Activated naive CD4-positive, alpha-beta T cell treated with anti-CD3 and anti-CD28 coated beads, Interleukin-2, amount 50 U/mL, for 72 hours (primary cell): ENCODE data around the gene SNTB2. TPM values are rescaled to one million over a fixed set of nuclear protein-coding genes. Genes with fewer than 3 reads are reported as not detected.

ENCODE experiments used
- ATAC-seq, 2 donors: fragments of 150-1000 bp; cut with Tn5 transposase; 2 replicates each; pipeline ENCODE4 v1.10.0; 2021; ENCODE audit warnings: mild to moderate bottlenecking in 2 of 2, moderate library complexity in 2 of 2
- DNase-seq, 2 donors: peaks; one replicate each; pipeline ENCODE4 v3.0.0; 2021 to 2022; ENCODE audit warnings: low spot score in 2 of 2
- H3K27ac Mint-ChIP-seq, 2 donors: one replicate each; pipeline ENCODE4 v1.8.0; 2022; ENCODE audit warnings: mild to moderate bottlenecking in 2 of 2, mixed read lengths in 2 of 2
- H3K36me3 Mint-ChIP-seq, 2 donors: one replicate each; pipeline ENCODE4 v1.8.0; 2022; ENCODE audit warnings: mixed read lengths in 2 of 2
- H3K9me3 Mint-ChIP-seq, 2 donors: one replicate each; pipeline ENCODE4 v1.8.0; 2022; ENCODE audit warnings: mixed read lengths in 2 of 2
- total RNA-seq, 2 donors: library from RNA; stranded (reverse); gene quantifications; one replicate each; pipeline ENCODE4 v1.2.3, GENCODE V29; 2022

SNTB2 gene
- total RNA-seq, 2 donors from 2014 or later: 12.7 to 21.2 TPM

DNA sequence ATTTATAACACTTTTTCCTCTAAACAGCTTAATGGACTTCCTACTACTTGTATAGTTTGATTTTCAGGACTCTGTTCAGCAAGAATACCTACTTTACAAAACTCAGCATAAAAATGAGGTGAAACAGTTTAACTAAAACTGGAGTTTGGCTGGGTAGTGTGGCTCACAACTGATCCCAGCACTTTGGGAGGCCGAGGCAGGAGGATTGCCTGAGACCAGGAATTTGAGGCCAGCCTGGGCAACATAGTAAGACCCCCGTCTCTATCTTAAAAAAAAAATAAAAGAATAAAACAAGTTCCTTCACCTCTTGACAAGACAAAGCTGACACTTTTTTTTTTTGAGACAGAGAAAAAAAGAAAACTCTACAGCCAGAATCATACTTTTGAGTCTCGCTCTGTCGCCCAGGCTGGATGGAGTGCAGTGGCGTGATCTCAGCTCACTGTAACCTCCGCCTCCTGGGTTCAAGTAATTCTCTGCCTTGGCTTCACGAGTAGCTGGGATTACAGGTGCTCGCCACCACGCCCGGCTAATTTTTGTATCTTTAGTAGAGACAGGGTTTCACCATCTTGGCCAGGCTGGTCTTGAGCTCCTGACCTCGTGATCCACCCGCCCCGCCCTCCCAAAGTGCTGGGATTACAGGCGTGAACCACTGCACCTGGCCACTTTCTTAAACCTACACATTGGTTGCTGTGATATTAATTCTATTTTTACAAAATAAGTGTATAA is 140.8 kb downstream of the SNTB2 start:
- H3K9me3 Mint-ChIP-seq: no peaks in the 10 kb centered on the region
- no peak for DNase-seq
- no peak for ATAC-seq
- H3K27ac Mint-ChIP-seq: peak overlapping the region in 1 of 2 donors; percentile 54
- peaks cover 23 to 27% of the 10 kb centered on the region in 2 donors for H3K36me3 Mint-ChIP-seq

DNA sequence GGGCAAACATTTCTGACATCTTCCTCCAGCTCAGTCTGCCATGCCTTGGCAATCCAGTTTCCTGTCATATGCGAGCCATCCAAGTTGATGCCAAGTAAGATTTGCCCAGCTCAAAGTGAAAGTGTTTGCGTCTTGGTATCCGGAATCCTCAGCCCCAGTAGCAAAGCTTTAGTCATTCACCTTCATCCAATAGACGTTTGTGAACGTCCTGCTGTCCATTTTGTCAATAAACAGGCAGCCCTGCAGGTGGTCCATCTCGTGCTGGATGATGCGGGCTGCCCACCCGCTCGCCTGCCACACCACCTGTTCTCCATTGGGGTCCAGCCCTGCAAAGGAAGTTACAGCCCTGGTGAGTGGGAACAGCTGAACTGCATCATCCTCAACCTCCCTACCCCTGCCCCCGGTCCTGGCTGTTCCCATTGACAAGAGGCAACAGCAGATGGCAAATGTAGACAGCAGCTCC is 141.9 kb downstream of the SNTB2 start:
- ATAC-seq (no peak), DNase-seq (peak in 1 of 2 donors; percentile 35)
- no peaks in the 10 kb centered on the region for H3K9me3 Mint-ChIP-seq
- peak overlapping the region; percentile 79 to 89 for H3K27ac Mint-ChIP-seq
- H3K36me3 Mint-ChIP-seq: peaks cover 23 to 27% of the 10 kb centered on the region in 2 donors

DNA sequence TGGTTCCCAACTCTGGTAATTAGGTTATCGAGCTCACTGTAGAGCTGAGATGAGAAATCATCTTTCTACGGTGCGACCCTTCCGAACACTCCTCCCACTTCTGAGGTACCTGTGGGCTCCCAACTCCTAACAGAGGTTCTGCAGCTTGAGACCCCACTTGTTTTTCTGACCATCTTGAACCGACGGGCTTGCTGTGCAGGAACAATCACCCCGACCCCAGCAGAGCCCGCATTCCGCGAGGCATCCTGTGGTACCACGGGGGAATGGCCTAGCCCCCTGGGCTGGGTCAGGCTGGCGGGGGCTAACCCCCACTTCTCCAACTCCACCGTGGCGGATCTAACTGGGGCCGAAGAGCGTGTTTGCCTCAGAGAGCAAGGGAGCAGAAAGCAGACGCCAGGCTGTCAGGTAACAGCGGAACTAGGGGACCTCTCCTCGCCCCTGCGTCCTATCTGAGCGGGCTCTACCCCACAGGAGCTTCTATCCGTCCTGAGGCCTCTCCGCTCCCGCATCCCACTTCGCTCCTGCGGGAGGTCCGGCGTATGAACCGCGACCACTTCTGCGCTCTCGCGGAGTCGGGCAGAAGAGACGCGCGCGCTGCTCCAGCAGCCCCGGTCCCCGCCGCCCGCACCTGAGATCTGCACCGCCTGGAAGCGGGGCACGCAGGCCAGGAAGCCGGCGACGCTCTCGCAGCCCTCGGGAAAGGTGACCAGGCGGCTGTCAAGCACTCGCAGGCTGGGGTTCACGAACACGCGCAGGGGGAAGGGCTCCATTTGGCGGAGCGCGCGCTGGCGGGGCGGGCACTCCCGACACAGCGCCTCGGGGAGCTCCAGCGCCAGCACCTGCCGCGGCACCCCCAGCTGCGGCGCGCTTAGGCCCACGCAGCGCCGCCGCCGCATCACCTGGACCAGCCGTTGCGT is 142.7 kb downstream of the SNTB2 start:
- DNase-seq (peak in 1 of 2 donors; percentile 60), ATAC-seq (peak; percentile 53 to 58)
- peaks cover 23 to 28% of the 10 kb centered on the region in 2 donors for H3K36me3 Mint-ChIP-seq
- H3K9me3 Mint-ChIP-seq: no peaks in the 10 kb centered on the region
- H3K27ac Mint-ChIP-seq: peak overlapping the region; percentile 79 to 89

DNA sequence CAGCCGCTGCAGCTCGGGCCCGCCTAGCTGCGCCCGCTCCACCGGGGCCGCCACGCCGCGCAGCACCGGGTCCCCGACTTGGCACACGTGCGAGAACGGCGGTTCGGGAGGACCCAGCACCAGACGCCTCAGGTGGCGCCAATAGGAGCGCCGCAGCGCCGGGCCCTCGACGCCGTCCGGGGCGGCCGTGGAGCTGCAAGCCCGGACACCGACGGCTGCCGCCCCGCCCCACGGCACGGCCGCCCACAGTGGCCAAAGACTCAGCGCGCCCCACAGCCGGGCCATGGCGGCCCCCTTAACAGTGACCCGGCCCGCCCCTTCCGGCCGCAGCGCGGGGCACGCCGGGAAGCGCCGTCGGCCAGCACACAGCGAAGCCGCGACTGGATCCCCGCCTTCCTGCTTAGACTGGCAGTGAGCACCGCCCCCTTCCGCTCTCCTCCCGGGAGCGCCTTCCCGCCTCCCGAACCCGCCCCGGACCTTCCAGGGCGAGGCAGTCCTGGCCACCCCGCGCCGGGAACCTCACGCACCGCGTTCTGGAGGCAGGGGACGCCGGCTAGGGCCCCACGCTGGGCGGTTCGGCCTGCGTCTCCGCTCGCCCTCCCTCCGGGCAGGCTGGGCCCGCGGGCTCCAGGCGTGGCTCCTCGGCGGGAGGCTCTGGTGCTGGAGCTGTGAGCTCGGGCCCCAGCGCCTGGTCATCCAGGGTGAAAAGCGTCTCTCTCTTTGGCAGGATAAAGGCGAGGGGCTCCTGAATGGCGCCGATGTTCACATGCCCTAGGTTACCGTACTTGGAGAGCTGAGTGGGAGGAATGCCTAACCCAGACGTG is 143.5 kb downstream of the SNTB2 start, which contains the start of gene PDF:
PDF (minus strand) TSS at position 303 of the 824 bp plus-strand sequence; CDS start at position 285, 18 bp downstream.
- Mint-ChIP-seq H3K9me3 (no peaks in the 10 kb centered on the region), H3K36me3 (peaks cover 23 to 34% of the 10 kb centered on the region in 2 donors), H3K27ac (peak within 1 kb of the TSS; percentile 89 to 90)
- DNase-seq (peak; percentile 79 to 89), ATAC-seq (peak; percentile 96 to 98)

DNA sequence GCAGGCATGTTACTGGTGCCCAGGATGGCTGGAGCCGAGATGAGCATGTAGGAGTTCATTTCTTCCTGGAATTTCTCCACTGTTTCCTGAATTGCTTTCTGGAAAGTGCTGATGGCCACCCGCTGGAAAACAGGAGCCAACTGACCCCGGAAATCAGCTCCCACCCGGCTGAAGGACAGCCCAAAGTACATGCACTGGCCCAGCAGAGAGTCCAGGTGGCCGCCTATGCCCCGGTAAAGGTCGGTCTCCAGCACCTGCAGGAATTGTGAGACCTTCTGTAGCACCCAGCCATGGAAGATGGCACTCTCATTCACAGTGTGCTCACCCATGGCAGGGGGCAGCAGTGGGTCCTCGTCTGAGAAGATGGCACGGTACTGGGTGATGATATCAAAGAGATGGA is 147.7 kb downstream of the SNTB2 start:
- Mint-ChIP-seq H3K9me3 (no peaks in the 10 kb centered on the region), H3K27ac (peak overlapping the region in 1 of 2 donors; percentile 50), H3K36me3 (peaks cover 15 to 24% of the 10 kb centered on the region in 2 donors)
- DNase-seq: no peak
- ATAC-seq: no peak

DNA sequence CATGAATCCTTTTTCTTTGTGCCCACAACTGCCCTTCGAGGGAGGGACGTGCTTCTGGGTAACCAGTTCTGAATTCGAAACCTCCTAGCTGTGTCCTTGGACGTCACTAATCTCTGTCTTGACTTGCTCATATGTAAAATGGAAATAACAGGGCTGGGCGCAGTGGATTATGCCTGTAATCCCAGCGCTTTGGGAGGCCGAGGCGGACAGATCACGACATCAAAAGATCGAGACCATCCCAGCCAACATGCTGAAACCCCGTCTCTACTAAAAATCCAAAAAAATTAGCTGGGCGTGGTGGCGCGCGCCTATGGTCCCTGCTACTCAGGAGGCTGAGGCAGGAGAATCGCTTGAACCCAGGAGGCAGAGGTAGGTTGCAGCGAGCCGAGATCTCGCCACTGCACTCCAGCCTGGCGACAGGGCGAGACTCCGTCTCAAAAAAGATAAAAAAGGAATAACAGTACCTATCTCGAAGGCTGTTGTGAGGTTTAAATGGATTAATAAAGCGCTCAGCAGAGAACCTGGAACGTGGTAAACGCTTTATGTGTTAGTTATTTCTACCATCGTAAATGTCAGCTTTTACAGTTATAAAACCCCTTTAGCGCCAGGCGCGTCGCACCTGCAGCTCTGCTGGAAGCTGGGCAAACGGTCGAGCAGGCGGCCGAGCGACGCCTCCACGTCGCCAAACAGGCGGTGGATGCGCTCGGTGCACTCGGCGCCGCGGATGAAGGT is 151.8 kb downstream of the SNTB2 start:
- peak overlapping the region; percentile 90 to 96 for H3K27ac Mint-ChIP-seq
- H3K9me3 Mint-ChIP-seq: no peaks in the 10 kb centered on the region
- no peak for DNase-seq
- ATAC-seq: no peak
- peaks cover 33 to 40% of the 10 kb centered on the region in 2 donors for H3K36me3 Mint-ChIP-seq

DNA sequence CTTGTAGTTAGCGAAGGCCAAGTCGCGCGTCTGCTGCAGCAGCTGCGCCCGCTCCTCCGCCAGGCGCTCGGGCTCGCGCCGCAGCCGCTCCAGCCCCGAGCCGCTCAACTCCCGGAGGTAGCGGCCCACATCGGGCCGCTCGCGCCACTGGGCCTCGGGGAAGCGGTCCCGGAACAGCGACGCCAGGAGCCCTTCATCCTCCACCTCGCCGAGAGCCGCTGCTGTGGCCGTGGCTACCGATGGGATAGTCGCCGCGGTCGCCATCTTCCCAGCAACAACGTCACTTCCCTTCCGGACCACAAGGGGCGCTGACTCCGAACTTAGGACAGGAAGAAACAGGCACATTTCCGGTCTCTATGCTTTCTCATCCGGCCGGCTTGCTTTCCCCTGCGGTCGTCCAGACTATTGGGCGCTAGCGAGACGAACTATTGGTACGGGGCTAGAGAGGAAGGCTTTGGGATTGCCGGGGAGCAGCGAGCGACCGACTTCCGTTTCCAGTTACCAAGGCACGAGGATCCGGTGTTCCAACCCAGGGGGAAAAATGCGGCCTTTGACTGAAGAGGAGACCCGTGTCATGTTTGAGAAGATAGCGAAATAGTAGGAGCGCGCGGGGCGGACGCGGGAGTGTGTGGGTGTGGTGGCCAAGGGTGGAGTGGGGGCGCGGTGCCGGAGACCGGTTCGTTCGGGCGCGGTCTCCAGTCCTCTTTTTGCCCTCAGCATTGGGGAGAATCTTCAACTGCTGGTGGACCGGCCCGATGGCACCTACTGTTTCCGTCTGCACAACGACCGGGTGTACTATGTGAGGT is 152.5 kb downstream of the SNTB2 start, which contains the start of the genes COG8 and NIP7:
COG8 (minus strand) TSS at position 276 of the 806 bp plus-strand sequence; CDS start at position 264, 12 bp downstream.
NIP7 (plus strand) TSS at position 484 of the 806 bp plus-strand sequence; CDS start at position 542, 58 bp downstream.
- no peaks in the 10 kb centered on the region for H3K9me3 Mint-ChIP-seq
- peaks cover 33 to 40% of the 10 kb centered on the region in 2 donors for H3K36me3 Mint-ChIP-seq
- peak within 1 kb of the TSS; percentile 96 to 99 for H3K27ac Mint-ChIP-seq
- DNase-seq (peak; percentile 90 to 92), ATAC-seq (peak; percentile 91 to 93)

DNA sequence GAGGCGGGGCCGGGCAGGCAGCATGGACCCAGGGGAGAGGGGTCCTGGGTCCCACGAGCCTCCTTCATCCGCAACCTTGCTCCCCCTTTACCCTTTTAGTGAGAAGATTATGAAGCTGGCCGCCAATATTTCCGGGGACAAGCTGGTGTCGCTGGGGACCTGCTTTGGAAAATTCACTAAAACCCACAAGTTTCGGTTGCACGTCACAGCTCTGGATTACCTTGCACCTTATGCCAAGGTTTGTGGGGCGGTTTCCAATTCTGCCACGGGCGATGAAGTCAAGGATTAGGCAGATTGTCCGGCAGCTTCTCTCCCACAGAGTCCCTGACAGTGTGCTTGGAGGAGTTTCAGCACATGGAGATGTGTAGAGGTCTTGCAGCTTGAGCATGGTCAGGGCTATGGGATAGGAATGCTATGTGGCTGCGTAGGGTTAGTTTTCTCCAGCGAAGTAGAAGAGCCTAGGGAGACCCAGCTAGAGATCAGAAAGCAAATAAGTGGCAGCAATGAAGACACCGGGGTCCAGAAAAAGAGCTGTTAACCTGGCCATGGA is 153.2 kb downstream of the SNTB2 start:
- peak overlapping the region; percentile 96 to 99 for H3K27ac Mint-ChIP-seq
- H3K36me3 Mint-ChIP-seq: peaks cover 33% of the 10 kb centered on the region in 2 donors
- ATAC-seq (peak in 1 of 2 donors; percentile 33), DNase-seq (no peak)
- H3K9me3 Mint-ChIP-seq: no peaks in the 10 kb centered on the region

DNA sequence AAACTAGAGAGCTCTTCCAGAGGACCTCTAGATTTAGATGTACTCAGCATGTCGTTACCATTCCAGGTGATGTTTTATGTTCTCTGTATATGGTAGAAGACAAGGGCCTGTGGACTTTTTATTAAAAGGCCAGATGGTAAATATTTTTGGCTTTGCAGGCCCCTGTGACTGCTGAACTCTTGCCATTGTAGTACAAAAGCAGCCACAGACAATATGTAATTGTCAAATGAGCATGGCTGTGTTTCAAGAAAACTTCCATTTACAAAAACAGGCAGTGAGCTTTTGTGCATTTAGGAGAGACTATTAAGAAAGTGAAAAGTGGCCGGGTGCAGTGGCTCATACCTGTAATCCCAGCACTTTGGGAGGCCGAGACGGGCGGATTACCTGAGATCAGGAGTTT is 157.2 kb downstream of the SNTB2 start:
- H3K9me3 Mint-ChIP-seq: no peaks in the 10 kb centered on the region
- ATAC-seq: no peak
- peaks cover 21 to 24% of the 10 kb centered on the region in 2 donors for H3K36me3 Mint-ChIP-seq
- no peak for DNase-seq
- peak overlapping the region in 1 of 2 donors; percentile 72 for H3K27ac Mint-ChIP-seq

DNA sequence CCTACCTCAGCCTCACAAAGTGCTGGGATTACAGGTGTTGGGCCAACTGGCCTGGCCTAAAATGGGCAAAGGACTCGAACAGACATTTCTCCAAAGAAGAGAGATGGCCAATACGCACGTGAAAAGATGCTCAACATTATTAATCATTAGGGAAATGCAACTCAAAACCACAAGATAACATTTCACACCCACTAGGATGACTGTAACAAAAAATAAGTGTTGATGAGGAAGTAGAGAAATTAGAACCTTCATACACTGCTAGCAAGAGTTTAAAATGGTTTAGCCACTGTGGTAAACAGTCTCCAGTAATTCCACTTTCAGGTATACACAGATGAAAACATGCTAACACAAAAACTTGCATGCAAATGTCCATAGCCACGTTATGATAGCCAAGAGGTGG is 159.0 kb downstream of the SNTB2 start:
- peaks cover 6 to 9% of the 10 kb centered on the region in 2 donors for H3K36me3 Mint-ChIP-seq
- no peak for ATAC-seq
- H3K9me3 Mint-ChIP-seq: no peaks in the 10 kb centered on the region
- DNase-seq: no peak
- peak overlapping the region in 1 of 2 donors; percentile 14 for H3K27ac Mint-ChIP-seq

DNA sequence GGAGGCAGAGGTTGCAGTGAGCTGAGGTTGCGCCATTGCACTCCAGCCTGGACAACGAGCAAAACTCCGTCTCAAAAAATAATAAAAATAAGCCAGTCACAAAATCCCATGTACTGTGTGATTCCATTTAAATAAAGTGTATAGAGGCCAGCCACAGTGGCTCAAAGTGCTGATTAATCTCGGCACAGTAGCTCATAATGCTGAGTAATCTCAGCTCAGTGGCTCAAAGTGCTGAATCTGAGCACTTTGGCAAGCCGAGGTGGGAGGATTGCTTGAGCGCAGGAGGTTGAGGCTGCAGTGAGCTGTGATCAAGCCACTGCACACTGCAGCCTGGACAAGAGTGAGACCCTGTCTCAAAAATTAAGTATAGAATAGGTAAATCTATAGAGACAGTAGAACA is 159.7 kb downstream of the SNTB2 start:
- no peak for ATAC-seq
- no peaks in the 10 kb centered on the region for H3K9me3 Mint-ChIP-seq
- peaks cover 0 to 1% of the 10 kb centered on the region in 2 donors for H3K36me3 Mint-ChIP-seq
- no peak for DNase-seq
- peak overlapping the region in 1 of 2 donors; percentile 68 for H3K27ac Mint-ChIP-seq

DNA sequence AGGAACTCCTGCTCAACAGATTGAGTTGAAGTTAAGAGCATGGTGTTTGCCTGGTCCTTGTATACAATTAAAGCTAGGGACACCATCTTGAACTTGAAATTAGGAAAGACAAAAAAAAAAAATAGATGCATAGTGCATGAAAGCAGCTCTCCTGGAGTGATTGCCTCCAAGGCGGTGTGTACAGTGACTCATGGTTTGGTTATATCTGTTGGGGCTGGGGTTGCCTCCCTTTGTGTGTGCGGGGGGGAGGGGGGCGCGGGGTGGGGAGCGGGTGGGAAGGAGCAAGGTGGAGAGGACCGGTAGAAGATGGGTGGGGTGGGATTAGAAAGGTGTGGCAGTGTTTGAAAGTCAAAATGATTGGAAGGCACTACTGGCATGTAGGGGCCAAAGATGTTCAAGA is 161.3 kb downstream of the SNTB2 start:
- Mint-ChIP-seq H3K36me3 (no peaks in the 10 kb centered on the region), H3K9me3 (no peaks in the 10 kb centered on the region), H3K27ac (no peak overlapping the region)
- DNase-seq (no peak), ATAC-seq (no peak)

DNA sequence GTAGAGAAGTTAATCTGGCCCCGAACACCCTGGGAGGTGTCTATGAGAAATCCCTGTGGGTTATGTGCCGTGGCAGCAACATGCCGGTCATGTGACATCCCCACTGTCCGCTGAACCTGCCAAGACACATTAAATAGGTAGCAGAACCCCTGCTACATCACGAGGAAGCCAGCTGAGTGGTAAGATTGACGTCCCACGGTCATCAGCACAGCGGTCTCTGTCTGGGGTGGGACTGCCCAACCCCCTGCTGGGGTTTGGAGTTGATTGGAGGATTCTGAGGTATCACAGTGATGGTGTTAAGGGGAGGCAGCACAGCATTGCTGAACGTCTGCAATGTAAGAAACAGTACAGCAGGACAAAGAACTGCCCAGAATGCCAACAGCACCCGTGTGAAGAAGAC is 162.6 kb downstream of the SNTB2 start:
- ATAC-seq: no peak
- Mint-ChIP-seq H3K27ac (peak overlapping the region in 1 of 2 donors; percentile 30), H3K36me3 (no peaks in the 10 kb centered on the region), H3K9me3 (no peaks in the 10 kb centered on the region)
- no peak for DNase-seq

DNA sequence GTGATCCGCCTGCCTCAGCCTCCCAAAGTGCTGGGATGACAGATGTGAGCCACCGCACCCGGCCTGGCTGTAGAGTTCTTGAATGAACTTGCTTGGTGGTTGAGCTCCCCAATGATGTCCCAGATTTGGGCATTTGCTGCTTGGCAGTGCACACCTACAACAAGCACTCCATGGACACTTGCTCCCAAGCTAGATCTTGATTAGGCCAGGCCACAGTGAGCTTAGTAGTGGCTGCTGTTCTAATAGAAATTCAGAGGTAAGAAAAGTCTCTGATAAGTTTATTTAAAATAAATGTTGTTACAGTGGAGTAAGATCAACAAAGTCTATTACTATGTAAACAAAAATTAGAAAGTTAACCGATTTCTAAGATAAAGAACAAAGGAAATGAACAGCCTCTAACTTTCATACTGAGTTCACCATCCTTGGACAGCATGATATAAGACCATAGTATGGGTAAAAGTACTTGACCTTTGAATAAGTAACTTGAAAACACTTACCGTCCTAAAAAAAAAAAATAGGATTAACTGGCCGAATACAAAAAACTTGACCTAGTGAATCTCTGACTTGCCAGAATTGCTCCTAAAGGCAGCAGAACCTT is 163.7 kb downstream of the SNTB2 start:
- ATAC-seq: no peak
- no peak for DNase-seq
- peak overlapping the region in 1 of 2 donors; percentile 55 for H3K27ac Mint-ChIP-seq
- H3K9me3 Mint-ChIP-seq: no peaks in the 10 kb centered on the region
- H3K36me3 Mint-ChIP-seq: peaks cover 5% of the 10 kb centered on the region in 2 donors
